ENCODE measurements around the gene C19orf81. TPM values are rescaled to one million over a fixed set of nuclear protein-coding genes. Genes with fewer than 3 reads are reported as not detected.

Gene C19orf81
- polyA plus RNA-seq, 1 donor from 2014 or later: 28.3 TPM

GRCh38 chr19:50697414-50698124 lies 48.3 kb downstream of the C19orf81 start:
- peaks cover 7% of the 10 kb centered on the region for H3K79me2 ChIP-seq (replicated peaks; ENCODE audit: insufficient read depth, low read length)
- H3K9ac ChIP-seq (ENCODE audit: low read length): no peak overlapping the region
- H2AFZ ChIP-seq (ENCODE audit: low read depth, low read length): no peak overlapping the region
- no peak overlapping the region for H3K4me2 ChIP-seq (ENCODE audit: low read length)
- H3K36me3 ChIP-seq (ENCODE audit: insufficient read depth, low read length): no peaks in the 10 kb centered on the region
- TF ChIP-seq RAD21 (conservative IDR thresholded peaks at IDR 0.05) (no peak), TAF1 (IDR thresholded peaks at IDR 0.05; ENCODE audit: low read depth) (no peak), REST (IDR thresholded peaks at IDR 0.05; ENCODE audit: borderline replicate concordance) (no peak)
- H3K4me3 ChIP-seq (ENCODE audit: low read length): no peak overlapping the region
- no peaks in the 10 kb centered on the region for H4K20me1 ChIP-seq (ENCODE audit: insufficient read depth)
- no peaks in the 10 kb centered on the region for H3K27me3 ChIP-seq (ENCODE audit: insufficient read depth, low read depth, low read length)
- H3F3A ChIP-seq (ENCODE audit: insufficient read depth, low read length, poor library complexity, severe bottlenecking): no peaks in the 10 kb centered on the region
- H3K27ac ChIP-seq (ENCODE audit: low read length): no peak overlapping the region
- no peaks in the 10 kb centered on the region for H3K9me3 ChIP-seq (ENCODE audit: low read length)
- H3K9me2 ChIP-seq (ENCODE audit: insufficient read depth, low read length): no peaks in the 10 kb centered on the region

GRCh38 chr19:50701367-50701985 lies 52.2 kb downstream of the C19orf81 start:
- no peaks in the 10 kb centered on the region for H3F3A ChIP-seq (ENCODE audit: insufficient read depth, low read length, poor library complexity, severe bottlenecking)
- no peaks in the 10 kb centered on the region for H3K27me3 ChIP-seq (ENCODE audit: insufficient read depth, low read depth, low read length)
- no peaks in the 10 kb centered on the region for H3K9me3 ChIP-seq (ENCODE audit: low read length)

More at GRCh38 chr19:50701367-50701985, 52.2 kb downstream of the C19orf81 start:
- Histone ChIP-seq H3K9ac (ENCODE audit: low read length) (no peak overlapping the region), H4K20me1 (ENCODE audit: insufficient read depth) (no peaks in the 10 kb centered on the region), H3K27ac (ENCODE audit: low read length) (no peak overlapping the region), H3K9me2 (ENCODE audit: insufficient read depth, low read length) (no peaks in the 10 kb centered on the region), H3K4me3 (ENCODE audit: low read length) (no peak overlapping the region), H3K36me3 (ENCODE audit: insufficient read depth, low read length) (no peaks in the 10 kb centered on the region), H3K79me2 (replicated peaks; ENCODE audit: insufficient read depth, low read length) (no peaks in the 10 kb centered on the region), H3K4me2 (ENCODE audit: low read length) (no peak overlapping the region), H2AFZ (ENCODE audit: low read depth, low read length) (no peak overlapping the region)
- no peak for TF ChIP-seq CTCF (IDR thresholded peaks at IDR 0.05; ENCODE audit: poor library complexity, severe bottlenecking)
- TF ChIP-seq SMC3 (conservative IDR thresholded peaks at IDR 0.05; ENCODE audit: poor library complexity): no peak
- TF ChIP-seq TAF1 (IDR thresholded peaks at IDR 0.05; ENCODE audit: low read depth): no peak
- TF ChIP-seq MXI1 (conservative IDR thresholded peaks at IDR 0.05; ENCODE audit: poor library complexity, severe bottlenecking): no peak
- TF ChIP-seq REST (IDR thresholded peaks at IDR 0.05; ENCODE audit: borderline replicate concordance): no peak
- no peak for TF ChIP-seq RAD21 (conservative IDR thresholded peaks at IDR 0.05)
- TF ChIP-seq POLR2AphosphoS5 (IDR thresholded peaks at IDR 0.05): no peak
- no peak for TF ChIP-seq EP300 (conservative IDR thresholded peaks at IDR 0.05; ENCODE audit: poor library complexity, severe bottlenecking)
